SK-N-SH (cell line): ENCODE data around the gene VPS11.

Experiments used
- CHD2 ChIP-seq: fragments of 150-350 bp; IDR thresholded peaks from 2 replicates; pipeline ENCODE4 v1.6.1; 2018; ENCODE audit warnings: low read length; ENCODE audit not compliant: partially characterized antibody
- CTCF ChIP-seq: fragments of 200-600 bp; sonication (generic); IDR thresholded peaks from 2 replicates; pipeline ENCODE4 v1.6.1; 2017; ENCODE audit warnings: antibody characterized with exemption, mild to moderate bottlenecking, moderate library complexity
- ELF1 ChIP-seq: IDR thresholded peaks from 2 replicates; pipeline ENCODE4 v1.4.0; 2012
- EP300 ChIP-seq, 2 experiments: IDR thresholded peaks; 2 replicates each; pipeline versions ENCODE4 v1.4.0 to v1.6.1; 2012; ENCODE audit warnings: borderline replicate concordance in 1 of 2, low read depth in 1 of 2, low read length in 1 of 2
- GATA2 ChIP-seq: sonication (generic); formaldehyde crosslinking; IDR thresholded peaks from 2 replicates; pipeline ENCODE4 v1.5.0; 2020; ENCODE audit warnings: mild to moderate bottlenecking, missing genetic modification reagents
- POLR2AphosphoS5 ChIP-seq: IDR thresholded peaks from 2 replicates; pipeline ENCODE4 v1.6.1; 2012; ENCODE audit warnings: low read depth, low read length
- RAD21 ChIP-seq: IDR thresholded peaks from 2 replicates; pipeline ENCODE4 v1.6.1; 2012; ENCODE audit warnings: mild to moderate bottlenecking, low read length
- REST ChIP-seq: IDR thresholded peaks from 2 replicates; pipeline ENCODE4 v1.6.1; 2012; ENCODE audit warnings: mild to moderate bottlenecking, low read depth, low read length, moderate library complexity
- RFX5 ChIP-seq: IDR thresholded peaks from 2 replicates; pipeline ENCODE4 v1.6.1; 2012; ENCODE audit warnings: mild to moderate bottlenecking, improper control_type of control experiment, low read length
- RXRA ChIP-seq: IDR thresholded peaks from 2 replicates; pipeline ENCODE4 v1.4.0; 2012; ENCODE audit warnings: low read depth, mild to moderate bottlenecking, borderline replicate concordance
- SIN3A ChIP-seq: IDR thresholded peaks from 2 replicates; pipeline ENCODE4 v1.6.1; 2012; ENCODE audit warnings: low read depth, mild to moderate bottlenecking, low read length, moderate library complexity, borderline replicate concordance
- USF1 ChIP-seq: IDR thresholded peaks from 2 replicates; pipeline ENCODE4 v1.4.0; 2012; ENCODE audit warnings: low read depth, borderline replicate concordance
- YY1 ChIP-seq: IDR thresholded peaks from 2 replicates; pipeline ENCODE4 v1.4.0; 2012; ENCODE audit warnings: low read depth, mild to moderate bottlenecking

- TF ChIP-seq POLR2AphosphoS5: no peak
- TF ChIP-seq YY1: no peak
- peak; percentile 28; the same call in 1 of the 2 replicates for TF ChIP-seq CTCF
- no peak for TF ChIP-seq RXRA
- no peak for TF ChIP-seq REST
- no peak for TF ChIP-seq RAD21
- TF ChIP-seq EP300 (IDR thresholded peaks at IDR 0.05; ENCODE audit: borderline replicate concordance in 1 of 2, low read depth in 1 of 2, low read length in 1 of 2): no peak
- TF ChIP-seq GATA2 (CRISPR knock-in tag): no peak
- no peak for TF ChIP-seq CHD2
- TF ChIP-seq SIN3A: no peak
- no peak for TF ChIP-seq USF1
- no peak for TF ChIP-seq RFX5
- no peak for TF ChIP-seq ELF1
These were observed 33.6 kb downstream of the VPS11 start for GRCh38 chr11:119100994-119101758.
